NCI-H1930 (cell line): Measurements from ENCODE around the gene MAS1.
"Not testable (repeated sequence)": the region's sequence is repeated elsewhere in the genome, so short reads cannot be mapped to it uniquely, and the experiment has no call there.

Source experiments
- DNase-seq, 2 experiments: peaks; one replicate each; lab custom pipeline; 2025; lab: John Stamatoyannopoulos, UW

The MAS1 gene

DNA sequence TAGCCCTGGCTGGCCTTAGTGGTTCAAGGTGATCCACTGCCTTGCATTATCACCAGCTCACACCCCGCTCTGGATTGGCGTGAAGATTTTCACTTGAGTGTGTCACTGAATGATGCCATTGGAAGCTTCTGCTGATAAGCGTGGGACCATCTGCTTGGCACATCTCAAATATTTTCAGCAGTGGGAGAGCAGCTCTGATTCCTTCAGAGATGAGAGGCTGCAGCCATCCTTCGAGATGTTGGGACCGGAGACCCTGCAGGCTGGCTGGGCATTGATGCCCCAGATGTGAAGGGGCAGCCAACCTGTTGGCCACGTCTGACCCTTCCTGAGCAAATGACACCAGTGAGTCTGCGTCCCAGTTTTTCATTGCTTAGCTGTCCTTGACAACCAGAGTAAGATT is at the start of gene MAS1:
MAS1 (plus strand) TSS at position 197 of the 400 bp plus-strand sequence. CDS start 15,968 bp downstream, outside the sequence.
- no peak for DNase-seq

DNA sequence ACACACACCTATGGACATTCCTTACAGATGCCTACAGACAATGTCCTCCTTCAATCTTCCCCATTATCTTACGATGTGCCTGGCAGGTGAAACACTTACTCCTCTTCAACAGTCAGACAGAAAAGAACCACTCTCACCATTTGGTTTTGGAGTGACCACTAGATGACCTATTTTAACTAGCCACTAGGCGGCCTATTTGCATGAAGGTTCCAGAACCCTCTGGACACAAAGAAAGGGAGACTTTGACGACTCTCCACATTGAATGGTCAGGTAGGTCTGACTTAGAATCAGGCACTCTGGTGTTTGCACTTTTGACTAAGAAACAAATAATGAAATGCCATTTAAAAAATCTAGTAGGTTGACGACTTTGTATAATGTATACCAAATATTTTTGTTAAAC is 48.8 kb upstream of the MAS1 start:
- DNase-seq: no peak

DNA sequence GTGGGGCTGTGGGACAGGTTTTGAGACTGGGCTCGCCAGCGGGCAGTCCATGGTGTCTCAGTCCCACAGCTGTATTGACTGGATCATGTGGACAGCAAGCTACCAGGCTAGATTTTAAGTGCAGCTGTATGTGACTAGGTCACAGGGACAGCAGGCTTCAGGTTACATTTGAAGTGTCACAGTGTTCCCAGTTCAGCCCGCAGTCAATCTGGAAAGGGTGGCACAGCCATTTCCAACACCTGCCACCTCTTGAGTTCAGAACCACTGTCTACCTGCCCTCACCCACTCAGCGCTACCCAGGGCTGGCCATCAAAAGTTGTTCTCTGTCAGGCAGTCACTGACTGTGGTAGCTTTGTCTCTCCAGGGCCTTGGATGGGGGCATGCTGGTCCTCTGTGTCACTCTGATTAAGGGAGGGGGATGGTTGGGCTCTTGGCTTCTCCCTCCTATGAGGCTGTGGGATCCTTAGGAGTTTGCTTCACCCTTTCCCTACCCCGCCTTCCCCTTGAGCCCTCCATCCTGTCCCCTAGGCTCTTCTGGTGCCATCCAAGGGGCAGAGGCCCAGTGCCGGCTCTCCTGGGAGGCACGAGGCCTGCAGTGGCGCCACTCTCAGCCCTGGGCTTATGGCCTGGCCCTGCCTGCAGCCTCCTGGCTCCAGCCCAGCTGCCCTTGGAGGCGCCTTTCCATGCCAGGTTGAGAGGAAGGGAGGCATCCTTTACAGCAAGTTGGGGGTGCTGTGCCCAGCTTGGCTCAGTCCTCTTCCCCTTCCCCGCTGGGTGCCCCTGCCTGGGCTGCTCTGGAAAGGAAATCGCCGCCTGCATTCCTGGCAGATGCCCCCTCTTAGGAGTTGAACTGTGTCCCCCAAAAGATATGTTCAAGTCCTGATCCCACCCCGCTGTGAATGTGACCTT is 45.8 kb upstream of the MAS1 start:
- no peak for DNase-seq

DNA sequence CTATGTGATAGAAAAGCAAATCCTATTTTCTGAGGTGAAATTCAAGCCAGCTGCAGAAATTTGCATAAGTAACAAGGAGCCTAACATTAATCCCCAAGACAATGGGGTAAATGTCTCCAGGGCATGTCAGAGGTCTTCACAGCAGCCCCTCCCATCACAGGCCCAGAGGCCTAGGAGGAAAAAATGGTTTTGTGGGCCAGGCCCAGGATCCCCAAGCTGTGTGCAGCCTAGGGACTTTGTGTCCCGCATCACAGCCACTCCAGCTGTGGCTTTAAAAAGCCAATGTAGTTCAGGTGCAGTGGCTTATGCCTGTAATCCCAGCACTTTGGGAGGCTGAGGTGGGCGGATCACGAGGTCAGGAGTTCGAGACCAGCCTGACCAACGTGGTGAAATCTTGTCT is 42.2 kb upstream of the MAS1 start:
- DNase-seq: not testable (repeated sequence)

DNA sequence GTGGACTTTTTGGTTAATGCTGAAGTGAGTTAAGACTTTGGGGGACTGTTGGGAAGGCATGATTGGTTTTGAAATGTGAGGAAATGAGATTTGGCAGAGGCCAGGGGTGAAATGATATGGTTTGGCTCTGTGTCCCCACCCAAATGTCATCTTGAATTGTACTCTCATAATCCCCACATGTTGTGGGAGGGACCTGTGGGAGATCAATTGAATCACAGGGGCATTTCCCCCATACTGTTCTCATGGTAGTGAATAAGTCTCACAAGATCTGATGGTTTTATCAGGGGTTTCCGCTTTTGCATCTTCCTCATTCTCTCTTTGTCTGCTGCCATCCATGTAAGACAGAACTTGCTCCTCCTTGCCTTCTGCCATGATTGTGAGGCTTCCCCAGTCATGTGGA is 40.9 kb upstream of the MAS1 start:
- not testable (repeated sequence) for DNase-seq

DNA sequence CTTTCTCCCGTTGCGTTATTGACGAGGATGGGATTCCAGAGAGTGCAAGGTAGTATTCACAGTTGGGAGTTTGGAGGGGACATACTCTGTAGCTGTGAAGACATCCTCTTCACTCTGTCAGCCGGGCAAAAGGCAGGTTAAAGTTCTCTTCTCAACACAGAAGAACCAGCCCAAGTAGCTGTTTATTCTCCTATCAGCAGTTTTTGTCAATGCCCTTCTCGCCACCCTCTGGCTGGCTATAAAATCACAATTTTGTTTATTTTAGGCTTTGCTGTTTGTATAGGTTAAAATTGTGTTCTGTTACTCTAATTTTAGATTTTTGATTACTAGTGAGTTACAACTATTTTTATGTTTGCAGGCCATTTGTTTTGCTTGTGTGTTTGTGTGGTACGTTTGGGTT is 37.9 kb upstream of the MAS1 start:
- no peak for DNase-seq

DNA sequence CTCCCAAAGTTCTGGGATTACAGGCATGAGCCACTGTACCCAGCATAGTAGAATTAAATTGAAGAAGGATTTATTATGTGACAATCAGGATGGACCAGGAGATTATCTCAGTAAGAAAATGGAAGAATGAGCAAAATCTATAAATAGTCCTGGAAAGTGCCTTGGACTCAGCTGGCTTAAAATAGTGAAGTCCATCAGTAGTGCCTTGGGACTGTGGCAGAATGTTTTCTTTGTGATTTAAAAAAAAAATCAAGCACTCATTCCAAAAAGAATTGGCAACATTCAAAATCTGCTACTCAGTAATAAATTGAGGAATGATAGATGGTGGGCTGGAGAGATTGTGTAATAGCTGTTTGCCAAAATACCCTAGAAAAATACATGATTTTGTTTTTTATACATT is 37.0 kb upstream of the MAS1 start:
- DNase-seq: no peak

DNA sequence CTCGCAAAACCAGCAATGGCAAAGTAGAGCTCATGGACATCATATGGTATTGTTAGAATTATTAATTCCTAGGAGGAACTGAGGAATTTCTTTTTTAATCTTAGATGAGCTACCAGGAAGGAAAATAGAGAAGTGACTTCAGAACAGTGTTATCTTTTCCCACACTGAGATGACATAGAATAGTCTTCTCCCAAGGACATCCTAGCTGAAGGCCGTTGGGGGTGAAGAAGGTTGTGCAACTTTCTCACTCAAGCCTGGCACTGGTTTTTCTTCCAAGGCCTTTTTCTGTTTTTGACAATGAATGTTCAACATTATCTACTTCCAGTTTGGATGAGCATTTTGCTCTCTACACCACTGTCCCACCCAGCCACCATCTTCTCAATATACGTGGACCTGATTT is 35.8 kb upstream of the MAS1 start:
- DNase-seq: no peak

DNA sequence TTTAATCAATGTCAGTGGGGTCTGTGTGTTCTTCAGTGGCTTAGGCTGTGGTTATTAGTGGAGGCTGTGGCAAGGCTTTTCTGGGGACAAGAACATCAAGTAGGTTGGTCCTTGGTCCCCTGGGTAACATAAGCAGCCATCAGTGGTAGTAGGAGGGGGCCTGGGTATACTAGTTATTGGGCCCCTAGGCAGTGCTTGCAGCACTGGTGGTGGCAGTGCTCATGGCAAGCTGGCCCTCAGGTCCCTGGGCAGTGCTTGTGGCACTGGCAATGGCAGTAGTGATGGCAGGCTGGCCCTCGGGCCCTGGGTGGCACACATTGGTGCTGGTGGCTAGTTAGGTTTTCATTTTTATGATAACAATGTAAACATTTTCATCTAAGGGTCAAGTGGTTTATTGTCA is 32.5 kb upstream of the MAS1 start:
- no peak for DNase-seq

DNA sequence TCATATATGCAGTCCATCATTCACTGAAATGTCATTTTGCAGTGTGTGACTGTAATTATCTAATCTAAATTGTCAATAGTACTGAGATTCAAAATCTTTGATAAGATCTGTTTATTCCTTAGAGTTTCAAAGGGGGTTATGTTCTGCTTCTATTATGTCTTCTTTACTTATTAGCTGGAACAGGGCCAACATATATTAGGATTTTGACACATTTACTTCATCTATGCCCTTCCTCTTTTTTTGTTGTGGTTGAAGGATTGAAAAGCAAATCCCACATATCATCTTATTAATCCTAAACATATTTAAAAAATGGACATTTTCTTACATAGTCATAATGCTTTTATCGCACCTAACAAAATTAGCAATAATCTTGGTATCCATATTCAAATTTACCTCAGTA is 30.3 kb upstream of the MAS1 start:
- no peak for DNase-seq

DNA sequence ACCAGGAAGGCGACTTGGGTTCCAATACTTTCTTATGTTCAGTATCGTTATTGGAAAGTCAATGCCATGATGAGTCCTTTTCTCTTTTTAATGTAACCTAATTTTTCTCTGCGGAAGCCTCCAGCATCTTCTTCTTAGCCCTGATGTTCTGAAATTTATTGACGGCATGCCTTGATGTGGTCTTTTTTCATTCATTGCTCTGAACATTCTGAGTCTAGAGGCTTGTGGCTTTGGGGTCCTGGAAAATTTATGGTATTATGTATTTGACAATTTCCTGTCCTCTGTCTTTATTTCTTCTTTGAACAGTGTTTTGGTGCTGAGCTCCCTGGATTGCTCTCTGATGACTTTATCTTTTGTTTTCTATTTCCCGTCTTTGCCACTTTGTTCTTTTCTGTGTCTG is 28.7 kb upstream of the MAS1 start:
- no peak for DNase-seq

DNA sequence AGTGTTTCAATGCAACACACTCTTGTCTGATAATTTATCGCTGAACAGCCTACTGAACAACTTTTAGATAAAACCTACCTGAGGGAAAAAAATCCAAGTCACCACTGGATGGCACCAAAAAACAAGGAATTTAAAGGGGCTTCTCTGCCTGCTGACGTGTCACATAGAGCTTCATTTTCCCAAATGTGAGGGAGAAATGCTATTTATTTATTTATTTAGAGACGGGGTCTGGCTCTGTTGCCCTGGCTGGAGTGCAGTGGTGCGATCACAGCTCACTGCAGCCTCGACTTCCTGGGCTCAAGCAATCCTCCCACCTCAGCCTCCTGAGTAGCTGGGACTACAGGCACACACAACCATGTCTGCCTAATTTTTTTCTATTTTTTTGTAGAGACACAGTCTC is 27.4 kb upstream of the MAS1 start:
- peak; percentile 4 to 39 for DNase-seq

DNA sequence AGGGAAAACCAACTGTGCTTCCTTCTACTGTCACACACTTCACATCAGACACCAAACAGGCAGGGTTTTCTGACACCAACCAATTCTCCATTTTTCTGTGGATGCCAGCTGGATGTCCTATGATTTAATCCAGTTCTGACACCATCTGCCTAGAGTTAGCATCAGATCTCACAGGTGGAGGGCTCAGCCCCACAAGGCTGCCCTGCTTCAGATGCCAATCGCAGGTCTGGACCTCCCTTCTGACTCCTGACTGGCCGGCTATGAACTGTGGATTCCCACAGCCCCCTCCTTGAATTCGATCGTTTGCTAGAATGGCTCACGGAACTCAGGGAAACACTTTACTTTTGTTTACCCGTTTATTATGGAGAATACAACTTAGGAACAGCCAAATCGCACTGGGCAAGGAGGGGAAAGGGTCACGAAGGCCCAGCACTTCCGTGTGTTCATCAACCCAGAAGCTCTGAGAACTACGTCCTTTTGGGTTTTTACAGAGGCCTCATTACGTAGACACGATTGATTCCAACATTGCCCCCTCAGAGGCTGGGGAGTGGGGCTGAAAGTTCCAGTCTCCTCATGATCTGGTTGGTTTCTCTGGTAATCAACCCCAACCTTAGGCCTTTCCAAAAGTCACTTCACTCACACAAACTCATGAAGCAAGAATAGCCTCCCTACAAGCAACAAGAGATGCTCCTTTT is 25.4 kb upstream of the MAS1 start:
- no peak for DNase-seq

DNA sequence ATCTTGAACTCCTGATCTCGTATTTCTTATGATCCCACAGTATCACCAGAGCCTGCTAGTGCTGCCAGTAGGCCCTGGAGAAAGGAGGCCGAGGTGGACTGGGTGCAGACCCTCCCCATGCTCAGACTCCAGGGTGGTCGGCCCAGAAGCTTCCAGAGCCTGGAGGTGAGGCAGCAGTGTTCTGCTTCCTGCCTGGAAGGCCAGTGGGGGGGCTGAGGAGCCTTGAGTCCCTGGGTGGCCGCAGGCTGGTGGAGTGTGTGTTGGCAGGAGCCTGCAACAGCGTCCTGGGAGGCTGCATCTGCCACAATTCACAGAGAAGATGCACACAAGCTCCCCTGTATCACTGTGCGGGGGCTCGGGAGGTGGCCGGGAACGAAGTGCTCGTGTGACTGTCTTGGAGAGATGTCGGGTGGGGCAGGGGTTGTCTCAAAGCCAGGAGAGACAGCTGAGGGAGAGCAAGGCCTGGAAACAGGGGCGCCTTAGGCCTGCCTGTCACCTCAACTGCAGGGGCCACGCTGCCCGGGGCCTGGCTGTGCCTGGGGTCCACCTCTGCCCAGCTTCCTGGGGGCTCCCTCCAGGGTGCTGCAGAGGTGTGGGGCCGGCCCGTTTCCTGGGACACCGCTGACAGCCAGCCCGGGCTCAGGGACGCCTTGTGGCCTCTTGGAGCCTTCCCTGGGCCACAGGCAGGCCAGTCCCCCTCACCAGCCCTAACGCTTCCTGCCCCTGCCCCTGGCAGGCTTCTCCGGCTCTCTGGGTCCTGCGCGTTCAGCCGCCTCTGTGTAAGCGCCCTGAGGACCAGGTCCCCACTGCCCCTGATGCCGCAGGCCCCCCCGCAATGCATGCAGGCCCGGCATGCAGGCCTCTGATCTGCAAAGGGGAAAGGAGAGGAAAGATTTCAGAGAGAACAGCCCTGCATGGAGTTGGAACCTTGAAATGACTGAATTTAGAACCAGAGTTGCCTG is 24.2 kb upstream of the MAS1 start:
- no peak for DNase-seq

DNA sequence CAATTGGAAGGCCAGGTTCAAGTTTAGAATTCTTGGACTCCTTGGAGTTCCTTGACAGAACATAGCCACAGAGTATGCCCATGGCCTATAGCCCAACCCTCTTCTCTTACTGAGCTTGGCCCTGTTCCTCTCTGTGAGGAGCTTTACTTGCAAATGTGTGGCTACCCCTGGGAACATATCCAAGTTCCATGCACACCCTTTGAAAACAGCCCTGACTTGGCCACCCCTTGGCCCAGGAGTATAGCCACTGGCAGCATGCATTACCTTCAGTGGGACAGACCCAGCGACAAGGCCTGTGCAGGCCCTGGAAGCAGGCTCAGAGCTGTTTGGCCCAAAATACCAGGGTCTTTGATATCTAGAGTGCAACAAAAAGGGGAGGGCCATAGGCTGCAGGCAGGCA is 19.5 kb upstream of the MAS1 start:
- no peak for DNase-seq

DNA sequence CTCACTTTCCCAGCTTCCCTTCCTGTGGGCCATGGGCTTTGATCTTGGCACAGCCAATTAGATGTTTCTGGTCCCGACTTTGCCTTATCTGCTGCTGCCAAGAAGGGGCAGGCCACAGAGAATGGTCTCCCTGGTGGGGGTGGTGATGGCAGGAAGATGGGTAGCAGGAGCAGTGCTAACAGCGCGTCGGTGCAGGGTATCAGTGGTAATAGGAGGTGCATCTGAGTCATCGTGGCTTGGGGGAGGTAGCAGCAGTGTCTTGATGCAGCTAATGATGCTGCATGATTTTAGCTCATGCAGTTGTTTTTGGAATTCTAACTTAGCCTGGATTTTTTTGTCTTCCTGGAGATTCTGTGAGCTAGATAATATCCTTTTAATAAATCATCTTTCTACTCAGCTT is 18.9 kb upstream of the MAS1 start:
- DNase-seq: no peak

DNA sequence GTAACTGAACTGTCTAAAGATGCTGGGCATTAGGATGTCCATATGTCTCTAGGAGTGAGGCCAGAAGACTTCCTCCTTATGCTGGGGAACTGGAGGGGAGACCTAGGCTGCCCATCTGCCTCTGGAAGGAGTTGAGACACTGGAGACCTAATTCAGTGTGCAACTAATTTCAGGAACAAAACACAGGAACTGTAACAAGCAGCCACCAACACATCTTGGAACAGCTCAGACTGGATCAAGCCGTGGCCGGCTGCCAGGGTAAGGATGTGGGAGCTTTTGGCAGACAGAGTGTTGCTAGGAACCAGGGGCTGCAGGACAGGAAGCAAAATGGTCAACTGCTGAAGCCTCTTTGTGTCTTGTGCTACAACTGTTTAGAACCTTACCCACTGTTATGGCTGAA is 16.4 kb upstream of the MAS1 start:
- no peak for DNase-seq

DNA sequence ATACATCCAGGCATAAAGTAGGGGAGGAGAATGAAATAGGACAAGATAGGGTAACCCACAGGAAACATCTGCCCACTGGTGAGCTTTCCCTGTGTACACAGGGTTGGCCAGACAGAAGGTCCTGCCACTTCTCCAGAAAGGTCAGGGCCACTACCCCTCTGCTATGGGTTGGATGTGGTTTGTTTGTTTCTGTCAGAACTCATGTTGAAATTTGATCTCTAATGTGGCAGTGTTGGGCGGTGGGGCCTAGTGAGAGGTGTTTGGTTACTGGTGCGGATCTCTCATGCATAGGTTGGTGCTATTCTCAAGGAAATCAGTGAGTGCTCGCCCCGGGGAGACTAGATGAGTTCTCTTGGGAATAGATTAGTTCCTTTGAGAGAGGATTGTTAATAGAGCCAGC is 15.6 kb upstream of the MAS1 start:
- DNase-seq: no peak

DNA sequence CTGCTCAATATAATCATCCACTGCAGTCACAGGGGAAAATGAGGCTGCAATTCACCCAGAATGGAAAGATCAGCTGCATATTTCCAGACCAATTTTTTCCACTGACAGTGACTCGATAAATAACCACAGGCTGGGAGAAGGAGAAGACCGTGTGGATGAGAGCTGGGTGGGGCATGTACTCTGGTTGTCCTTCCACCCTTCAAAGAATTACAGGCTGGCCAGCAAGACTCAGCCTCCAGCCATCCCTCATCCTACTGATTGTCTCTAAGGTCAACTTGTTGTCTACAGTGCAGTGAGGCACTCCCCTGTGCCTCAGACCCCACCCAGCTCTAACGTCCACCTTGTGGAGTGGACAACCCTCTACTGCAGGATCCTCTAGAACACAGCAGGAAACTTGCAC is 14.5 kb upstream of the MAS1 start:
- DNase-seq: no peak

DNA sequence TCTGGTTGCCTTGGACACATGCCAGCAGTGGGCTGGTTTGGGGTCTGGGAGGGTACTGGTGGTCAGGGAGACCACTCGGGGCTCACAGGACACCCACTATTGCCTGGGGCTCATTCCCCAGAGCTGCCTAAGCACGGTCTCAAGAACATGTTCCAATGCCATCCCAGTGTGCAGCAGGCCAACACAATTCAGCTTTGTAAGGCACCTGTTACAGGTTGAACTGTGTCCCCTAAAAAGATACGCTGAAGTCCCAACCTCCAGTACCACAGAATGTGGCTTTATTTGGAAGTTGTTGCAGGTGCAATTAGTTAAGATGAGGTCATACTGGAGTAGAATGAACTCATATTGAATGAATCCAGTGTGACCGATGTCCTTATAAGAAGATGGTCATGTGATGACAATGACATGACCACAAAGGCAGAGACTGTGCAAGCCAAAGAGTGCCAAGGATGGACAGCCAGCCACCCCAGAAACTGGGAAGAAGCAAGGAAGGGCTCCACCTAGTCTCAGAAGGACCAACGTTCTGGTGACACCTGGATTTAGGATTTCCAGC is 13.5 kb upstream of the MAS1 start:
- DNase-seq: no peak

DNA sequence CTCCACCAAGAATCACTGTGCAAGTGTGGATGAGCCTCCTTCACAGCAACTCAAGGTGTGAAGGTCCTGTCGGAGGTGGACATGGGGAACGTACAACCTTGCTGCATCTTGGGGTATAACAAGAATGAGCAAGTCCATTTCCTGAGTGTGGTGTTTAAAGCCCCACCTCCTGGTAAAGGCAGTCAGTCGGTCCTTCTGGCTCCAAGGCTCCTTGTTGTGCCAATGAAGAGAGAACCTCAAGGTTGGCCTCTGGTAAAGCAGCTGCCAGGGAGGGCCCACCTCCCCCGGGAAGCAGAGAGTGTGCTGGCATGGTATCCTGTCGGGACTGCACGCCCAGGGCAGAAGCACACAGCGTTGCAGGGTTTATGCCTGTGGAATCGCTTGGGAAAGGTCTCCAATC is 12.4 kb upstream of the MAS1 start:
- DNase-seq: no peak

DNA sequence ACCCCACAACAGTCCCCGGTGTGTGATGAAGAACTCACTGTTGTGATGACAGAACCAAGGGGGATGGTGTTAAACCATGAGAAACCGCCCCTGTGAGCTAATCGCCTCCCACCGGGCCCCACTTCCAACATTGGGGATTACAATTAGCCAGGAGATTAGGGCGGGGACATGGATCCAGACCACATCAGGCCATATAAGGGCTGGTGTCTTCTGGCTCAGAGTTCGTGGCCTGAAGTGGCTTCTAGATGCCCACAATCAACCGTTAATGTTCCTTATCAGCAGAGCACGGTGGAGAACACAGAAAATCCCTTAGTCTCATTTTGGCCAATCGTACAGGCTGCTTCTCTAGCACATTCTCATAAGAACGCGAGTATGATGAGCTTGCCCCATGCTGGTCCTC is 10.9 kb upstream of the MAS1 start:
- no peak for DNase-seq
